H9 (cell line): ENCODE data around the gene ATG9B. TPM values are rescaled to one million over a fixed set of nuclear protein-coding genes. Genes with fewer than 3 reads are reported as not detected.

ENCODE experiments used
- DNase-seq: peaks from one replicate; pipeline ENCODE4 v3.0.0-alpha.2; 2017
- H2AFZ ChIP-seq: one replicate; pipeline ENCODE4 v1.6.1; 2013; ENCODE audit warnings: mild to moderate bottlenecking, low read length, control low read depth, moderate library complexity
- H2AK5ac ChIP-seq: 2 replicates; pipeline ENCODE4 v1.6.1; 2013; ENCODE audit warnings: low read length, control low read depth, mixed read lengths; ENCODE audit not compliant: insufficient read length
- H2BK120ac ChIP-seq: one replicate; pipeline ENCODE4 v1.6.1; 2013; ENCODE audit warnings: low read depth, mild to moderate bottlenecking, low read length, control low read depth, inconsistent platforms; ENCODE audit not compliant: poor library complexity, severe bottlenecking
- H2BK12ac ChIP-seq: 2 replicates; pipeline ENCODE4 v1.6.1; 2013; ENCODE audit warnings: low read length, control low read depth, mixed read lengths, low read depth; ENCODE audit not compliant: insufficient read length
- H2BK15ac ChIP-seq: 2 replicates; pipeline ENCODE4 v1.6.1; 2013; ENCODE audit warnings: low read depth, low read length, control low read depth
- H2BK20ac ChIP-seq: one replicate; pipeline ENCODE4 v1.6.1; 2013; ENCODE audit warnings: low read depth, mild to moderate bottlenecking, low read length, control low read depth, inconsistent platforms; ENCODE audit not compliant: poor library complexity, severe bottlenecking
- H2BK5ac ChIP-seq: 2 replicates; pipeline ENCODE4 v1.6.1; 2013; ENCODE audit warnings: low read length, control low read depth, mixed read lengths; ENCODE audit not compliant: insufficient read length
- H3K14ac ChIP-seq: 2 replicates; pipeline ENCODE4 v1.6.1; 2013; ENCODE audit warnings: low read length, control low read depth; ENCODE audit not compliant: insufficient read depth
- H3K18ac ChIP-seq: 2 replicates; pipeline ENCODE4 v1.6.1; 2013; ENCODE audit warnings: low read depth, mild to moderate bottlenecking, mixed read lengths, low read length, control low read depth; ENCODE audit not compliant: insufficient read length
- H3K23ac ChIP-seq: 2 replicates; pipeline ENCODE4 v1.6.1; 2013; ENCODE audit warnings: low read length, control low read depth, mixed read lengths, low read depth; ENCODE audit not compliant: insufficient read length
- H3K23me2 ChIP-seq: 2 replicates; pipeline ENCODE4 v1.6.1; 2013; ENCODE audit warnings: low read depth, mild to moderate bottlenecking, mixed read lengths, low read length, control low read depth; ENCODE audit not compliant: insufficient read length, poor library complexity, severe bottlenecking
- H3K27ac ChIP-seq: 2 replicates; pipeline ENCODE4 v1.5.1; 2013; ENCODE audit warnings: low read length, control low read depth, mixed read lengths, low read depth; ENCODE audit not compliant: insufficient read length
- H3K27me3 ChIP-seq: 2 replicates; pipeline ENCODE4 v1.6.1; 2013; ENCODE audit warnings: low read length, control low read depth, inconsistent platforms; ENCODE audit not compliant: insufficient read depth
- H3K4ac ChIP-seq: 2 replicates; pipeline ENCODE4 v1.6.1; 2013; ENCODE audit warnings: low read depth, mild to moderate bottlenecking, control low read depth, inconsistent platforms, low read length, moderate library complexity
- H3K4me1 ChIP-seq: 2 replicates; pipeline ENCODE4 v1.6.1; 2013; ENCODE audit warnings: low read length, control low read depth, inconsistent platforms; ENCODE audit not compliant: insufficient read depth
- H3K4me2 ChIP-seq: 2 replicates; pipeline ENCODE4 v1.6.1; 2013; ENCODE audit warnings: low read length, control low read depth, mixed read lengths; ENCODE audit not compliant: insufficient read length, insufficient read depth
- H3K56ac ChIP-seq: 2 replicates; pipeline ENCODE4 v1.6.1; 2013; ENCODE audit warnings: low read depth, mild to moderate bottlenecking, mixed read lengths, low read length, control low read depth; ENCODE audit not compliant: insufficient read length
- H3K79me1 ChIP-seq: 2 replicates; pipeline ENCODE4 v1.6.1; 2013; ENCODE audit warnings: low read depth, mild to moderate bottlenecking, moderate library complexity, low read length, control low read depth, inconsistent platforms; ENCODE audit not compliant: insufficient read depth, poor library complexity, severe bottlenecking
- H3K79me2 ChIP-seq: 2 replicates; pipeline ENCODE4 v1.6.1; 2013; ENCODE audit warnings: low read length, control low read depth, inconsistent platforms; ENCODE audit not compliant: insufficient read depth
- H3K9ac ChIP-seq: 2 replicates; pipeline ENCODE4 v1.6.1; 2013; ENCODE audit warnings: low read length, control low read depth, mixed read lengths; ENCODE audit not compliant: insufficient read length; ENCODE audit errors: extremely low read depth
- H3K9me3 ChIP-seq: one replicate; pipeline ENCODE4 v1.6.1; 2013; ENCODE audit warnings: low read depth, low read length, inconsistent platforms; ENCODE audit not compliant: control insufficient read depth
- H3T11ph ChIP-seq: one replicate; pipeline ENCODE4 v1.6.1; 2013; ENCODE audit warnings: mild to moderate bottlenecking, low read length, control low read depth, inconsistent platforms
- H4K20me1 ChIP-seq: one replicate; pipeline ENCODE4 v1.6.1; 2013; ENCODE audit not compliant: control insufficient read depth, insufficient read length, insufficient read depth
- H4K5ac ChIP-seq: 2 replicates; pipeline ENCODE4 v1.6.1; 2013; ENCODE audit warnings: low read depth, mild to moderate bottlenecking, mixed read lengths, low read length, control low read depth; ENCODE audit not compliant: insufficient read length
- H4K8ac ChIP-seq: replicated peaks from 2 replicates; pipeline ENCODE4 v1.6.1; 2013; ENCODE audit warnings: low read length, control low read depth, mixed read lengths, low read depth; ENCODE audit not compliant: insufficient read length
- H4K91ac ChIP-seq: 2 replicates; pipeline ENCODE4 v1.6.1; 2013; ENCODE audit warnings: low read depth, mild to moderate bottlenecking, moderate library complexity, mixed read lengths, low read length, control low read depth; ENCODE audit not compliant: insufficient read length
- H3K27ac Mint-ChIP-seq, 3 experiments: 2 replicates in 2 of 3; 3 replicates in 1 of 3; pipeline ENCODE4 v1.8.0; 2020 to 2021; ENCODE audit warnings: mixed read lengths in 3 of 3, mild to moderate bottlenecking in 1 of 3, moderate library complexity in 1 of 3
- H3K27me3 Mint-ChIP-seq: 2 replicates; pipeline ENCODE4 v1.8.0; 2021; ENCODE audit warnings: low read depth, mild to moderate bottlenecking, moderate library complexity, mixed read lengths
- H3K36me3 Mint-ChIP-seq, 3 experiments: 2 replicates in 2 of 3; 3 replicates in 1 of 3; pipeline ENCODE4 v1.8.0; 2020 to 2021; ENCODE audit warnings: low read depth in 3 of 3, mixed read lengths in 3 of 3; ENCODE audit not compliant: insufficient read depth in 1 of 3
- H3K4me1 Mint-ChIP-seq, 2 experiments: 2 replicates each; pipeline ENCODE4 v1.8.0; 2020; ENCODE audit warnings: mixed read lengths in 2 of 2
- H3K4me3 Mint-ChIP-seq, 2 experiments: 2 replicates in 1 of 2; 3 replicates in 1 of 2; pipeline ENCODE4 v1.8.0; 2020 to 2021; ENCODE audit warnings: mild to moderate bottlenecking in 2 of 2, mixed read lengths in 2 of 2, moderate library complexity in 1 of 2
- H3K9me3 Mint-ChIP-seq, 2 experiments: 2 replicates in 1 of 2; 3 replicates in 1 of 2; pipeline ENCODE4 v1.8.0; 2020; ENCODE audit warnings: mild to moderate bottlenecking in 2 of 2, mixed read lengths in 2 of 2, moderate library complexity in 1 of 2
- WGBS: extraction: QIAGEN DNeasy Blood & Tissue Kit; methylation state at CpG from one replicate; pipeline ENCODE4 v1.1.7; 2013; ENCODE audit warnings: missing lambda C conversion rate, low lambda C conversion rate, mixed read lengths; ENCODE audit not compliant: insufficient read length; ENCODE audit errors: extremely low coverage; 5-methylcytosine and 5-hydroxymethylcytosine counted together
- total RNA-seq: library from RNA; stranded (reverse); gene quantifications from 2 replicates; pipeline ENCODE4 v1.2.1, GENCODE V29; 2021
- TF ChIP-seq, protein P1 (sequence below): fragments of 200-600 bp; sonication (generic); conservative IDR thresholded peaks from 3 replicates; pipeline ENCODE4 v1.8.0; 2021; ENCODE audit warnings: antibody characterized with exemption, mild to moderate bottlenecking

The ATG9B gene
- total RNA-seq, 1 experiment from 2014 or later, result 1.5 TPM

DNA sequence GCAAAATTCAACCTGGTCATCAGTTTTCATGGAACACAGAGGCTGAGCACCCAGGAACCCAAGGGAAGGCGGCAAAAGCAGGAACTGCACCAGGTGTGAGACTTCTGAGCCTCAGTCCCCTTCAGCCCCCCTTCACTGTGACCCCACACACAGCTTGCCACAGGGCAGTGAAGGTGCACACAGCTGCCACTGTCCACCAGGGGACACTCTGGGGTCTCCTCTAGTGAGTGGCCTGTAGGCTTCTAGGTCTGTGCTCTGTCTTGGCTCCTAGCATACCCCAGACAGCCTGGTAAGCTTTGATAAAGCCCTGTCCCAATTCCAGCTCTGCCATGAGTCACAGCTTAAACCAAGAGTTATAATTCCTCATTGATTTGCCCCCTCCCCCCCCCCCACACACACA lies 58.3 kb downstream of the ATG9B start:
- H3K23ac ChIP-seq, result no peak overlapping the region
- no peak overlapping the region for H2BK5ac ChIP-seq
- no peak overlapping the region for H3T11ph ChIP-seq
- H3K9ac ChIP-seq, result no peak overlapping the region
- H3K9me3 ChIP-seq, result no peaks in the 10 kb centered on the region
- H2BK20ac ChIP-seq, result no peak overlapping the region
- Mint-ChIP-seq H3K4me3 (no peak overlapping the region; a peak in 1 of 5 replicates), H3K27me3 (peaks cover 9% of the 10 kb centered on the region), H3K4me1 (peaks cover 32 to 50% of the 10 kb centered on the region in 2 experiments), H3K9me3 (no peaks in the 10 kb centered on the region), H3K27ac (no peak overlapping the region), H3K36me3 (no peaks in the 10 kb centered on the region; a peak in 1 of 7 replicates)
- no peaks in the 10 kb centered on the region for H3K79me2 ChIP-seq
- no peak overlapping the region for H3K27ac ChIP-seq
- no CpG with 5 or more reads among the region's 1 CpG for WGBS
- H3K4ac ChIP-seq, result no peak overlapping the region
- H2AK5ac ChIP-seq, result no peak overlapping the region
- no peak overlapping the region for H3K18ac ChIP-seq
- no peak overlapping the region for H2BK120ac ChIP-seq
- no peak overlapping the region for H4K5ac ChIP-seq
- no peak overlapping the region for H3K4me2 ChIP-seq
- H3K23me2 ChIP-seq, result no peaks in the 10 kb centered on the region
- H2AFZ ChIP-seq, result no peak overlapping the region
- H4K20me1 ChIP-seq, result no peaks in the 10 kb centered on the region
- no peaks in the 10 kb centered on the region for H3K4me1 ChIP-seq
- TF ChIP-seq, protein P1, sequence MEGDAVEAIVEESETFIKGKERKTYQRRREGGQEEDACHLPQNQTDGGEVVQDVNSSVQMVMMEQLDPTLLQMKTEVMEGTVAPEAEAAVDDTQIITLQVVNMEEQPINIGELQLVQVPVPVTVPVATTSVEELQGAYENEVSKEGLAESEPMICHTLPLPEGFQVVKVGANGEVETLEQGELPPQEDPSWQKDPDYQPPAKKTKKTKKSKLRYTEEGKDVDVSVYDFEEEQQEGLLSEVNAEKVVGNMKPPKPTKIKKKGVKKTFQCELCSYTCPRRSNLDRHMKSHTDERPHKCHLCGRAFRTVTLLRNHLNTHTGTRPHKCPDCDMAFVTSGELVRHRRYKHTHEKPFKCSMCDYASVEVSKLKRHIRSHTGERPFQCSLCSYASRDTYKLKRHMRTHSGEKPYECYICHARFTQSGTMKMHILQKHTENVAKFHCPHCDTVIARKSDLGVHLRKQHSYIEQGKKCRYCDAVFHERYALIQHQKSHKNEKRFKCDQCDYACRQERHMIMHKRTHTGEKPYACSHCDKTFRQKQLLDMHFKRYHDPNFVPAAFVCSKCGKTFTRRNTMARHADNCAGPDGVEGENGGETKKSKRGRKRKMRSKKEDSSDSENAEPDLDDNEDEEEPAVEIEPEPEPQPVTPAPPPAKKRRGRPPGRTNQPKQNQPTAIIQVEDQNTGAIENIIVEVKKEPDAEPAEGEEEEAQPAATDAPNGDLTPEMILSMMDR, result peak; percentile 57
- H2BK12ac ChIP-seq, result no peak overlapping the region
- no peak overlapping the region for H3K56ac ChIP-seq
- H3K79me1 ChIP-seq, result no peaks in the 10 kb centered on the region
- H4K8ac ChIP-seq, result no peak overlapping the region
- no peaks in the 10 kb centered on the region for H3K27me3 ChIP-seq
- DNase-seq, result peak; percentile 67
- H3K14ac ChIP-seq, result no peak overlapping the region; the same call in 1 of the 2 replicates
- H4K91ac ChIP-seq, result no peak overlapping the region
- no peak overlapping the region for H2BK15ac ChIP-seq
